Effector memory CD4-positive, alpha-beta T cell (primary cell): ENCODE data around the gene HDHD5.

ENCODE experiments used
- DNase-seq, 3 donors: peaks; one replicate each; pipeline ENCODE4 v3.0.0-alpha.2; 2020
- H3K27ac ChIP-seq: 2 replicates; pipeline ENCODE4 v1.7.0; 2013; ENCODE audit warnings: mild to moderate bottlenecking, low read length, moderate library complexity; ENCODE audit not compliant: insufficient read depth, poor library complexity, severe bottlenecking
- H3K27me3 ChIP-seq: replicated peaks from 2 replicates; pipeline ENCODE4 v1.7.0; 2013; ENCODE audit warnings: mild to moderate bottlenecking, low read length; ENCODE audit not compliant: insufficient read depth, control insufficient read depth, poor library complexity, severe bottlenecking
- H3K36me3 ChIP-seq: 2 replicates; pipeline ENCODE4 v1.7.0; 2013; ENCODE audit warnings: mild to moderate bottlenecking, low read length, moderate library complexity; ENCODE audit not compliant: control insufficient read depth, insufficient read depth
- H3K4me1 ChIP-seq: 2 replicates; pipeline ENCODE4 v1.7.0; 2013; ENCODE audit warnings: low read length, mild to moderate bottlenecking; ENCODE audit not compliant: control insufficient read depth, insufficient read depth, poor library complexity, severe bottlenecking
- H3K4me3 ChIP-seq: 2 replicates; pipeline ENCODE4 v1.7.0; 2013; ENCODE audit warnings: low read length, low read depth, mild to moderate bottlenecking; ENCODE audit not compliant: insufficient read depth, poor library complexity, severe bottlenecking
- H3K9me3 ChIP-seq: 2 replicates; pipeline ENCODE4 v1.7.0; 2013; ENCODE audit warnings: mild to moderate bottlenecking, low read length, moderate library complexity; ENCODE audit not compliant: control insufficient read depth

HDHD5 gene

GRCh38 chr22:17176715-17177114 lies 17.6 kb upstream of the HDHD5 start:
- Histone ChIP-seq H3K9me3 (no peaks in the 10 kb centered on the region), H3K27ac (no peak overlapping the region), H3K27me3 (no peaks in the 10 kb centered on the region), H3K4me3 (no peak overlapping the region), H3K4me1 (no peaks in the 10 kb centered on the region), H3K36me3 (peaks cover 13% of the 10 kb centered on the region)
- DNase-seq, result no peak

GRCh38 chr22:17172029-17172833 lies 13.2 kb upstream of the HDHD5 start:
- no peaks in the 10 kb centered on the region for H3K36me3 ChIP-seq
- peak overlapping the region; percentile 63 for H3K4me3 ChIP-seq
- no peaks in the 10 kb centered on the region for H3K4me1 ChIP-seq
- DNase-seq, result no peak
- H3K9me3 ChIP-seq, result no peaks in the 10 kb centered on the region
- no peak overlapping the region for H3K27ac ChIP-seq
- peaks cover 4% of the 10 kb centered on the region for H3K27me3 ChIP-seq

GRCh38 chr22:17171153-17172028 lies 12.3 kb upstream of the HDHD5 start:
- H3K36me3 ChIP-seq, result no peaks in the 10 kb centered on the region
- peak; percentile 48 to 64 (median 56) for DNase-seq
- peak overlapping the region; percentile 63 for H3K4me3 ChIP-seq
- H3K9me3 ChIP-seq, result no peaks in the 10 kb centered on the region
- peaks cover 4% of the 10 kb centered on the region for H3K27me3 ChIP-seq
- no peaks in the 10 kb centered on the region for H3K4me1 ChIP-seq
- H3K27ac ChIP-seq, result peak overlapping the region; percentile 47

GRCh38 chr22:17167486-17167885 lies 8.4 kb upstream of the HDHD5 start:
- no peak for DNase-seq
- Histone ChIP-seq H3K4me1 (no peaks in the 10 kb centered on the region), H3K27me3 (peaks cover 4% of the 10 kb centered on the region), H3K4me3 (no peak overlapping the region), H3K27ac (no peak overlapping the region), H3K36me3 (no peaks in the 10 kb centered on the region), H3K9me3 (no peaks in the 10 kb centered on the region)

- Histone ChIP-seq H3K4me3 (no peak overlapping the region), H3K9me3 (no peaks in the 10 kb centered on the region), H3K27ac (no peak overlapping the region), H3K4me1 (peaks cover 5% of the 10 kb centered on the region), H3K36me3 (no peaks in the 10 kb centered on the region), H3K27me3 (peaks cover 4% of the 10 kb centered on the region)
- DNase-seq, result no peak
Observed at GRCh38 chr22:17164392-17165024, 5.4 kb upstream of the HDHD5 start.

GRCh38 chr22:17162731-17163130 lies 3.7 kb upstream of the HDHD5 start:
- H3K27ac ChIP-seq, result no peak overlapping the region
- H3K36me3 ChIP-seq, result no peaks in the 10 kb centered on the region
- peaks cover 14% of the 10 kb centered on the region for H3K4me1 ChIP-seq
- H3K9me3 ChIP-seq, result no peaks in the 10 kb centered on the region
- no peaks in the 10 kb centered on the region for H3K27me3 ChIP-seq
- DNase-seq, result no peak
- no peak overlapping the region for H3K4me3 ChIP-seq

GRCh38 chr22:17161991-17162390 lies 2.9 kb upstream of the HDHD5 start:
- no peaks in the 10 kb centered on the region for H3K27me3 ChIP-seq
- no peaks in the 10 kb centered on the region for H3K36me3 ChIP-seq
- H3K4me3 ChIP-seq, result no peak overlapping the region
- no peak for DNase-seq
- peaks cover 20% of the 10 kb centered on the region for H3K4me1 ChIP-seq
- H3K9me3 ChIP-seq, result no peaks in the 10 kb centered on the region
- H3K27ac ChIP-seq, result no peak overlapping the region

- DNase-seq, result peak in 1 of 3 donors; percentile 8
- H3K4me3 ChIP-seq, result peak overlapping the region; percentile 65
- H3K36me3 ChIP-seq, result no peaks in the 10 kb centered on the region
- no peaks in the 10 kb centered on the region for H3K27me3 ChIP-seq
- H3K9me3 ChIP-seq, result no peaks in the 10 kb centered on the region
- peak overlapping the region; percentile 40 for H3K27ac ChIP-seq
- peaks cover 20% of the 10 kb centered on the region for H3K4me1 ChIP-seq
Observed at GRCh38 chr22:17159504-17159951, 451 bp upstream of the HDHD5 start.

GRCh38 chr22:17158176-17158567 lies 905 bp downstream of the HDHD5 start:
- peak overlapping the region; percentile 67 for H3K27ac ChIP-seq
- peaks cover 20% of the 10 kb centered on the region for H3K4me1 ChIP-seq
- no peaks in the 10 kb centered on the region for H3K9me3 ChIP-seq
- no peak for DNase-seq
- no peaks in the 10 kb centered on the region for H3K36me3 ChIP-seq
- peak overlapping the region; percentile 60 for H3K4me3 ChIP-seq
- H3K27me3 ChIP-seq, result no peaks in the 10 kb centered on the region
